Hepatocyte (in vitro differentiated cells): ENCODE measurements around the gene SEMA5A. TPM values are rescaled to one million over a fixed set of nuclear protein-coding genes. Genes with fewer than 3 reads are reported as not detected.

Experiments used
- DNase-seq: peaks from one replicate; pipeline ENCODE4 v3.0.0-alpha.2; 2016; ENCODE audit warnings: low spot score
- H2AFZ ChIP-seq: fragments of 200-600 bp; sonication (generic); 2 replicates; pipeline ENCODE4 v1.6.0; 2016; ENCODE audit warnings: antibody characterized with exemption, mild to moderate bottlenecking
- H3K27ac ChIP-seq: fragments of 200-600 bp; sonication (generic); 2 replicates; pipeline ENCODE4 v1.5.1; 2016; ENCODE audit warnings: mild to moderate bottlenecking
- H3K27me3 ChIP-seq: fragments of 200-600 bp; sonication (generic); 2 replicates; pipeline ENCODE4 v1.6.1; 2016
- H3K36me3 ChIP-seq: fragments of 200-600 bp; sonication (generic); replicated peaks from 2 replicates; pipeline ENCODE4 v1.5.1; 2016; ENCODE audit warnings: low read depth; ENCODE audit not compliant: insufficient read depth
- H3K4me1 ChIP-seq: fragments of 200-600 bp; sonication (generic); 2 replicates; pipeline ENCODE4 v1.5.1; 2016; ENCODE audit warnings: mild to moderate bottlenecking, moderate library complexity; ENCODE audit not compliant: insufficient read depth
- H3K4me2 ChIP-seq: fragments of 200-600 bp; sonication (generic); 2 replicates; pipeline ENCODE4 v1.6.0; 2016
- H3K4me3 ChIP-seq: fragments of 200-600 bp; sonication (generic); 2 replicates; pipeline ENCODE4 v1.5.1; 2016; ENCODE audit warnings: mild to moderate bottlenecking
- H3K79me2 ChIP-seq: fragments of 200-600 bp; sonication (generic); 2 replicates; pipeline ENCODE4 v1.6.0; 2017; ENCODE audit warnings: mild to moderate bottlenecking
- H3K9me2 ChIP-seq: fragments of 200-600 bp; sonication (generic); replicated peaks from 2 replicates; pipeline ENCODE4 v1.6.0; 2017; ENCODE audit warnings: mild to moderate bottlenecking; ENCODE audit not compliant: insufficient read depth
- H3K9me3 ChIP-seq: fragments of 200-600 bp; sonication (generic); 2 replicates; pipeline ENCODE4 v1.5.1; 2016; ENCODE audit warnings: low read depth, mild to moderate bottlenecking
- H4K20me1 ChIP-seq: fragments of 200-600 bp; sonication (generic); 2 replicates; pipeline ENCODE4 v1.6.0; 2016; ENCODE audit warnings: mild to moderate bottlenecking; ENCODE audit not compliant: insufficient read depth, poor library complexity, severe bottlenecking
- CTCF ChIP-seq: fragments of 200-600 bp; sonication (generic); IDR thresholded peaks from 2 replicates; pipeline ENCODE4 v1.5.1; 2016; ENCODE audit warnings: antibody characterized with exemption, mild to moderate bottlenecking; ENCODE audit not compliant: poor library complexity
- EZH2 ChIP-seq: fragments of 200-600 bp; sonication (generic); IDR thresholded peaks from 2 replicates; pipeline ENCODE4 v1.6.1; 2016; ENCODE audit warnings: antibody characterized with exemption, mild to moderate bottlenecking, borderline replicate concordance
- EZH2phosphoT487 ChIP-seq: fragments of 200-600 bp; sonication (generic); IDR thresholded peaks from one replicate; pipeline ENCODE4 v1.6.1; 2018; ENCODE audit warnings: antibody characterized with exemption, mild to moderate bottlenecking, low read depth, moderate library complexity; ENCODE audit not compliant: unreplicated experiment, severe bottlenecking
- WGBS: methylation state at CpG from one replicate; pipeline ENCODE4 v1.1.6; 2016; ENCODE audit warnings: low lambda C conversion rate; ENCODE audit errors: missing lambda C conversion rate; 5-methylcytosine and 5-hydroxymethylcytosine counted together
- polyA plus RNA-seq: library from polyadenylated mRNA; unstranded; fragments of >200 nt; fragmentation: Nextera tagmentation; extraction: Ambion mirVana; gene quantifications from 2 replicates; pipeline ENCODE4 v1.2.1, GENCODE V29; 2016
- total RNA-seq: library from RNA; depleted of rRNA; stranded (reverse); fragments of >200 nt; gene quantifications from 2 replicates; pipeline ENCODE4 v1.2.3, GENCODE V29; 2014

Gene SEMA5A
- total and polyA plus RNA-seq, 2 experiments from 2014 or later, result 10.7 to 21.7 TPM

GRCh38 chr5:9124071-9124470 is 421.8 kb downstream of the SEMA5A start:
- Histone ChIP-seq H3K4me1 (no peaks in the 10 kb centered on the region), H3K9me2 (no peaks in the 10 kb centered on the region), H3K27ac (no peak overlapping the region), H3K4me2 (no peak overlapping the region), H2AFZ (no peak overlapping the region), H3K36me3 (no peaks in the 10 kb centered on the region), H3K27me3 (no peaks in the 10 kb centered on the region), H4K20me1 (no peaks in the 10 kb centered on the region), H3K4me3 (no peak overlapping the region), H3K79me2 (no peaks in the 10 kb centered on the region), H3K9me3 (no peaks in the 10 kb centered on the region)
- no peak for TF ChIP-seq EZH2phosphoT487
- no peak for TF ChIP-seq CTCF
- no peak for TF ChIP-seq EZH2
- 97% methylated on average over 3 of the region's 3 CpGs for WGBS
- DNase-seq, result no peak

- no peak for DNase-seq
- no peak overlapping the region for H3K4me2 ChIP-seq
- no peak overlapping the region for H2AFZ ChIP-seq
- no peaks in the 10 kb centered on the region for H3K27me3 ChIP-seq
- H3K9me2 ChIP-seq, result no peaks in the 10 kb centered on the region
- no peaks in the 10 kb centered on the region for H4K20me1 ChIP-seq
- H3K4me3 ChIP-seq, result no peak overlapping the region
- H3K9me3 ChIP-seq, result no peaks in the 10 kb centered on the region
- H3K27ac ChIP-seq, result no peak overlapping the region
- H3K4me1 ChIP-seq, result no peaks in the 10 kb centered on the region
- no peaks in the 10 kb centered on the region for H3K79me2 ChIP-seq
- no peaks in the 10 kb centered on the region for H3K36me3 ChIP-seq
- TF ChIP-seq CTCF, result no peak
- no peak for TF ChIP-seq EZH2
- TF ChIP-seq EZH2phosphoT487, result no peak
- WGBS, result 97% methylated on average over 16 of the region's 16 CpGs
Measured at GRCh38 chr5:9122528-9122927, 423.3 kb downstream of the SEMA5A start.

- no peaks in the 10 kb centered on the region for H3K79me2 ChIP-seq
- H4K20me1 ChIP-seq, result no peaks in the 10 kb centered on the region
- no peak for TF ChIP-seq CTCF
- TF ChIP-seq EZH2, result no peak
- no peak for TF ChIP-seq EZH2phosphoT487
- no peaks in the 10 kb centered on the region for H3K36me3 ChIP-seq
- H3K9me3 ChIP-seq, result no peaks in the 10 kb centered on the region
- H3K4me1 ChIP-seq, result no peaks in the 10 kb centered on the region
- no peak overlapping the region for H2AFZ ChIP-seq
- no peaks in the 10 kb centered on the region for H3K27me3 ChIP-seq
- H3K4me3 ChIP-seq, result no peak overlapping the region
- no peaks in the 10 kb centered on the region for H3K9me2 ChIP-seq
- no peak for DNase-seq
- 68% methylated on average over 1 of the region's 1 CpG for WGBS
- H3K4me2 ChIP-seq, result no peak overlapping the region
- no peak overlapping the region for H3K27ac ChIP-seq
Measured at GRCh38 chr5:9121597-9121996, 424.3 kb downstream of the SEMA5A start.

- H4K20me1 ChIP-seq, result no peaks in the 10 kb centered on the region
- no peak overlapping the region for H2AFZ ChIP-seq
- H3K9me2 ChIP-seq, result no peaks in the 10 kb centered on the region
- H3K4me3 ChIP-seq, result no peak overlapping the region
- H3K27me3 ChIP-seq, result no peaks in the 10 kb centered on the region
- WGBS, result 95% methylated on average over 22 of the region's 22 CpGs
- no peaks in the 10 kb centered on the region for H3K79me2 ChIP-seq
- H3K4me1 ChIP-seq, result no peaks in the 10 kb centered on the region
- no peaks in the 10 kb centered on the region for H3K36me3 ChIP-seq
- H3K27ac ChIP-seq, result no peak overlapping the region
- no peak overlapping the region for H3K4me2 ChIP-seq
- DNase-seq, result no peak
- H3K9me3 ChIP-seq, result no peaks in the 10 kb centered on the region
- TF ChIP-seq EZH2phosphoT487 (no peak), EZH2 (no peak), CTCF (no peak)
Measured at GRCh38 chr5:9118852-9119251, 427.0 kb downstream of the SEMA5A start.
